H1 (cell line): Measurements from ENCODE around the gene MGLL. TPM values are rescaled to one million over a fixed set of nuclear protein-coding genes. Genes with fewer than 3 reads are reported as not detected.

Source experiments
- BACH1 ChIP-seq: IDR thresholded peaks from 2 replicates; pipeline ENCODE4 v1.6.1; 2012; ENCODE audit warnings: low read length, improper control_type of control experiment
- EP300 ChIP-seq, 2 experiments: IDR thresholded peaks; 1 replicate in 1 of 2; 2 replicates in 1 of 2; pipeline ENCODE4 v1.6.1; 2011 to 2012; ENCODE audit warnings: low read depth in 2 of 2, low read length in 2 of 2, mild to moderate bottlenecking in 2 of 2, borderline replicate concordance in 1 of 2, inconsistent platforms in 1 of 2, moderate library complexity in 1 of 2
- FOSL1 ChIP-seq: IDR thresholded peaks from 2 replicates; pipeline ENCODE4 v1.6.1; 2011; ENCODE audit warnings: mild to moderate bottlenecking, low read depth, low read length, moderate library complexity; ENCODE audit not compliant: insufficient read depth
- KDM4A ChIP-seq: IDR thresholded peaks from one replicate; pipeline ENCODE4 v1.7.1; 2012; ENCODE audit warnings: low read depth, mild to moderate bottlenecking, moderate library complexity, low read length, inconsistent platforms; ENCODE audit not compliant: severe bottlenecking
- RAD21 ChIP-seq, 2 experiments: IDR thresholded peaks in 1 of 2; conservative IDR thresholded peaks in 1 of 2; 2 replicates each; pipeline ENCODE4 v1.6.1; 2011; ENCODE audit warnings: low read depth in 2 of 2, low read length in 2 of 2, improper control_type of control experiment in 1 of 2, inconsistent platforms in 1 of 2, mild to moderate bottlenecking in 1 of 2, moderate library complexity in 1 of 2
- SIRT6 ChIP-seq: IDR thresholded peaks from one replicate; pipeline ENCODE4 v1.7.1; 2012; ENCODE audit warnings: low read length, inconsistent platforms
- TCF12 ChIP-seq: IDR thresholded peaks from 2 replicates; pipeline ENCODE4 v1.6.1; 2011; ENCODE audit warnings: low read depth, mild to moderate bottlenecking, low read length
- polyA plus RNA-seq, 7 experiments: library from polyadenylated mRNA; depleted of rRNA in 3 of 7; stranded (reverse) in 5 of 7; unstranded in 2 of 7; fragments of >200 nt in 5 of 7; fragments of 200-250 nt in 2 of 7; gene quantifications; 1 replicate in 5 of 7; 2 replicates in 1 of 7; 4 replicates in 1 of 7; pipeline versions ENCODE4 v1.2.1 to v1.2.3, GENCODE V29; 2011 to 2013; ENCODE audit warnings: missing spikeins in 2 of 7, mixed read lengths in 2 of 7
- total RNA-seq: library from RNA; stranded (reverse); fragmentation: NEBNext Ultra II Directional; extraction: Animal tissue kit (Norgen Biotek cat#: 25700); gene quantifications from 2 replicates; pipeline ENCODE4 v1.2.1, GENCODE V29; 2021
- TF ChIP-seq, protein P1 (sequence below): IDR thresholded peaks from 2 replicates; pipeline ENCODE4 v1.6.1; 2011; ENCODE audit warnings: low read length, improper control_type of control experiment

MGLL gene
- total and polyA plus RNA-seq, 2 of the 8 experiments (the other 6 are each of a cell fraction or from before 2014, with no cell fraction given): 0.05 to 0.34 TPM

DNA sequence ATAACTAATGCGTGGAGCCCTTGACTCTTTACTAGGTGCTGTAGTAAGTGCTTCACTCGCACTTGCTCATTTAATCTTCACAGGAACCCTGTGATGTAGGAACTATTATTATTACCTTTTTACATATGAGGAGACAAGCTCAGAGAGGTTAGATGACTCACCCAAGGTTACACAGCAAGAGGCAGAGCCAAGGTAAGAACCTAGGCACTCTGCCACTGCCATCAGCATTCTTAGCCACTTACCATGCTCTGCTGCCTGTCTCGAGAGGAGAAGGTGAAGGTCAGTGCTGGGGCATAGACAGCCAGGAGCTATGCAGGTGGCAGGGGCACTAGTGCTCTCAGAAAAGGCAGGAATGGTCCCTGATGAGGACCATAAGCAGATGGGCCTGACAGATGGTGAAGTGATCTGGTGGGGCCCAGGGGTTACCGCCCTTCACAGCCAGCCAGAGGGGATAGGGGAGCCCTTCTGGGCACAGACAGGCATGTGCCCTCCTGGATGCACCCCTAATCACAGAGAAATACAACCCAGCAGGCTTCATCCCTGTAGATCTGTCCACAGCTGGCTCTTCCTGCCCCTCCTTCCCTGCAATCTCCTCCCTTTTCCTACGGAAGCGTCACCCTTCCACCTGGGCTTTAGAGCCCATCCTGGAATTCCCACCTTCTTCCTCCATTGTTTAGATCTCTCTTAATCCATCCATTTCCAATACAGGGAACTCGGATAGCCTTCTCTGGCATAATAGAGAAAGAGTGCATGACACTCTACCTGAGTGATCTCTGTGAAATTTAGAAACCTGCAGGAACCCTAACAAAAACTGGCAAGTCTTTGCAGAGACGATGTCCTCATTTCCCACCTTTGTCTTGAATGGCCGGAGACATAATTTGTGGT, 122.7 kb downstream of the MGLL start (continued):
- TF ChIP-seq KDM4A: no peak
- TF ChIP-seq, protein P1, sequence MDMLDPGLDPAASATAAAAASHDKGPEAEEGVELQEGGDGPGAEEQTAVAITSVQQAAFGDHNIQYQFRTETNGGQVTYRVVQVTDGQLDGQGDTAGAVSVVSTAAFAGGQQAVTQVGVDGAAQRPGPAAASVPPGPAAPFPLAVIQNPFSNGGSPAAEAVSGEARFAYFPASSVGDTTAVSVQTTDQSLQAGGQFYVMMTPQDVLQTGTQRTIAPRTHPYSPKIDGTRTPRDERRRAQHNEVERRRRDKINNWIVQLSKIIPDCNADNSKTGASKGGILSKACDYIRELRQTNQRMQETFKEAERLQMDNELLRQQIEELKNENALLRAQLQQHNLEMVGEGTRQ: no peak
- TF ChIP-seq BACH1: no peak
- no peak for TF ChIP-seq TCF12
- TF ChIP-seq EP300 (IDR thresholded peaks at IDR 0.05; ENCODE audit: borderline replicate concordance in 1 of 2, low read depth in 2 of 2, low read length in 2 of 2): no peak
- no peak for TF ChIP-seq SIRT6
- no peak for TF ChIP-seq RAD21 (IDR thresholded peaks at IDR 0.05 in 1 of 2, conservative IDR thresholded peaks at IDR 0.05 in 1 of 2; ENCODE audit: low read depth in 2 of 2, low read length in 2 of 2)
- TF ChIP-seq FOSL1: no peak
